HepG2 (cell line): ENCODE results near the gene CDKN2AIP. TPM values are rescaled to one million over a fixed set of nuclear protein-coding genes. Genes with fewer than 3 reads are reported as not detected.
A peak's percentile ranks its signal among the peaks of the same experiment; 100 is the strongest.

Source experiments
- CC2D1A ChIP-seq: sonication (generic); formaldehyde crosslinking; IDR thresholded peaks from 2 replicates; pipeline ENCODE4 v1.8.1; 2023; ENCODE audit warnings: mild to moderate bottlenecking, missing genetic modification reagents
- DNMT3B ChIP-seq: conservative IDR thresholded peaks from 2 replicates; pipeline ENCODE4 v1.6.1; 2016; ENCODE audit warnings: missing biosample characterization, control low read depth
- FLYWCH1 ChIP-seq: sonication (generic); formaldehyde crosslinking; IDR thresholded peaks from 2 replicates; pipeline ENCODE4 v1.8.1; 2023; ENCODE audit warnings: mild to moderate bottlenecking, missing genetic modification reagents
- GLI4 ChIP-seq: sonication (generic); formaldehyde crosslinking; IDR thresholded peaks from 2 replicates; pipeline ENCODE4 v1.5.1; 2020; ENCODE audit warnings: missing genetic modification reagents, mild to moderate bottlenecking, moderate library complexity, borderline replicate concordance
- HDAC2 ChIP-seq: sonication (generic); formaldehyde crosslinking; IDR thresholded peaks from 2 replicates; pipeline ENCODE4 v1.4.0; 2020; ENCODE audit warnings: missing genetic modification reagents
- KAT7 ChIP-seq: IDR thresholded peaks from 2 replicates; pipeline ENCODE4 v1.6.1; 2018; ENCODE audit warnings: borderline replicate concordance, missing compliant biosample characterization
- KMT2B ChIP-seq: IDR thresholded peaks from 2 replicates; pipeline ENCODE4 v1.6.1; 2016; ENCODE audit warnings: missing genetic modification reagents, missing compliant biosample characterization
- MBD4 ChIP-seq: IDR thresholded peaks from 2 replicates; pipeline ENCODE4 v1.6.1; 2012; ENCODE audit warnings: low read length, inconsistent platforms, borderline replicate concordance
- RBM39 ChIP-seq: fragments of 200-400 bp; formaldehyde crosslinking; IDR thresholded peaks from one replicate; pipeline ENCODE4 v1.6.1; 2018; ENCODE audit warnings: antibody characterized with exemption, mild to moderate bottlenecking, low read depth, low read length; ENCODE audit not compliant: poor library complexity, severe bottlenecking
- RFX5 ChIP-seq: IDR thresholded peaks from 2 replicates; pipeline ENCODE4 v1.6.1; 2011; ENCODE audit warnings: low read depth, low read length, improper control_type of control experiment
- STAG1 ChIP-seq: sonication (generic); formaldehyde crosslinking; IDR thresholded peaks from 2 replicates; pipeline ENCODE4 v1.4.0; 2020; ENCODE audit warnings: missing genetic modification reagents
- WIZ ChIP-seq: sonication (generic); formaldehyde crosslinking; IDR thresholded peaks from 2 replicates; pipeline ENCODE4 v1.5.1; 2020; ENCODE audit warnings: mild to moderate bottlenecking, missing genetic modification reagents
- YY1 ChIP-seq: IDR thresholded peaks from 2 replicates; pipeline ENCODE4 v1.6.1; 2011; ENCODE audit warnings: low read length, low read depth, moderate library complexity, mild to moderate bottlenecking; ENCODE audit not compliant: insufficient read depth, insufficient replicate concordance
- ZBTB7A ChIP-seq: sonication (generic); formaldehyde crosslinking; IDR thresholded peaks from 2 replicates; pipeline ENCODE4 v1.8.0; 2022; ENCODE audit warnings: mild to moderate bottlenecking, missing genetic modification reagents
- ZNF121 ChIP-seq: sonication (generic); formaldehyde crosslinking; IDR thresholded peaks from 2 replicates; pipeline ENCODE4 v1.5.0; 2020; ENCODE audit warnings: mild to moderate bottlenecking, missing genetic modification reagents
- ZNF124 ChIP-seq: sonication (generic); formaldehyde crosslinking; IDR thresholded peaks from 2 replicates; pipeline ENCODE4 v1.4.0; 2020; ENCODE audit warnings: missing genetic modification reagents
- ZNF501 ChIP-seq: sonication (generic); formaldehyde crosslinking; IDR thresholded peaks from 2 replicates; pipeline ENCODE4 v1.5.1; 2020; ENCODE audit warnings: mild to moderate bottlenecking, moderate library complexity, missing genetic modification reagents
- ZNF775 ChIP-seq: sonication (generic); formaldehyde crosslinking; IDR thresholded peaks from 2 replicates; pipeline ENCODE4 v1.4.0; 2020; ENCODE audit warnings: missing genetic modification reagents, mild to moderate bottlenecking, moderate library complexity, borderline replicate concordance
- polyA plus RNA-seq, 8 experiments: library from polyadenylated mRNA; depleted of rRNA in 3 of 8; stranded (reverse) in 7 of 8; unstranded in 1 of 8; fragments of >200 nt; fragmentation: Illumina TruSeq in 4 of 8; extraction: Trizol in 4 of 8; gene quantifications; 2 replicates each; pipeline versions ENCODE4 v1.2.1 to v1.2.3, GENCODE V29; 2011 to 2016; ENCODE audit warnings: low read depth in 4 of 8, missing spikeins in 1 of 8, mixed read lengths in 1 of 8; ENCODE audit not compliant: insufficient read depth in 1 of 8
- total RNA-seq, 5 experiments: library from RNA; depleted of rRNA; stranded (reverse); fragments of >200 nt; fragmentation: Illumina TruSeq; extraction: Trizol; gene quantifications; 2 replicates each; pipeline ENCODE4 v1.2.3, GENCODE V29; 2016; ENCODE audit warnings: low read depth in 1 of 5
- TF ChIP-seq, protein P1 (sequence below): sonication (generic); formaldehyde crosslinking; IDR thresholded peaks from 2 replicates; pipeline ENCODE4 v1.5.1; 2020; ENCODE audit warnings: missing genetic modification reagents, mild to moderate bottlenecking, borderline replicate concordance
- TF ChIP-seq, protein P2 (sequence below): sonication (generic); formaldehyde crosslinking; IDR thresholded peaks from 2 replicates; pipeline ENCODE4 v1.8.0; 2022; ENCODE audit warnings: missing genetic modification reagents, mild to moderate bottlenecking, inconsistent platforms, borderline replicate concordance
- TF ChIP-seq, protein P3 (sequence below), 2 experiments: sonication (generic) in 1 of 2; formaldehyde crosslinking in 1 of 2; IDR thresholded peaks; 2 replicates each; pipeline versions ENCODE4 v1.5.1 to v1.6.1; 2011 to 2020; ENCODE audit warnings: borderline replicate concordance in 1 of 2, low read depth in 1 of 2, low read length in 1 of 2, mild to moderate bottlenecking in 1 of 2, missing genetic modification reagents in 1 of 2, moderate library complexity in 1 of 2
- TF ChIP-seq, protein P4 (sequence below): sonication (generic); formaldehyde crosslinking; IDR thresholded peaks from 2 replicates; pipeline ENCODE4 v1.4.0; 2020; ENCODE audit warnings: missing genetic modification reagents, borderline replicate concordance

Gene CDKN2AIP
- total and polyA plus RNA-seq, 2 of the 13 experiments (the other 11 are each of a cell fraction or from before 2014, with no cell fraction given): 17.0 to 18.7 TPM

DNA sequence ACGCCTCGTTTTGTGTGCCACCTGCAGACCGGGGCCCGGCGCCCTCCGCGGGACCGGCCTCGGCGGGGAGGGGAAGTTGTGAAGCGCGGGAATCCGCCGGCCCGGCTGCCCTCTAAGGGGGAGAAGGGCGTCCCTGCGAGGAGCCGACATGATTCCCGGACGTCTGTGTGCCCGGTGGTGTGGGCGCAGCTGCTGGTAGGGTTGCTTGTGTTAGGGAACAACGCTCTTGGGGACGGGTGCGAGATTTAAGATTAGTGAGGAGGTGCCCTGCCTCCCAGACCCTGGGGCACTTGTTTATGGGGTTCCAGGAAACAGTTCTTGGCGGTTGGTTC, 627 bp downstream of the CDKN2AIP start (continued):
- TF ChIP-seq RFX5 (no peak), ZNF124 (CRISPR knock-in tag) (no peak), ZNF501 (no peak), WIZ (CRISPR knock-in tag) (0 out of 2 replicates have a peak, but pooled peaks have one; percentile 4), GLI4 (no peak), MBD4 (no peak), ZBTB7A (CRISPR knock-in tag) (no peak), RBM39 (peak; percentile 72), DNMT3B (no peak), HDAC2 (no peak), FLYWCH1 (CRISPR knock-in tag) (no peak), ZNF121 (CRISPR knock-in tag) (no peak), CC2D1A (CRISPR knock-in tag) (no peak), ZNF775 (CRISPR knock-in tag) (0 out of 2 replicates have a peak, but pooled peaks have one; percentile 62), KMT2B (CRISPR knock-in tag) (no peak), YY1 (no peak), STAG1 (no peak), KAT7 (no peak)
- TF ChIP-seq, protein P1, sequence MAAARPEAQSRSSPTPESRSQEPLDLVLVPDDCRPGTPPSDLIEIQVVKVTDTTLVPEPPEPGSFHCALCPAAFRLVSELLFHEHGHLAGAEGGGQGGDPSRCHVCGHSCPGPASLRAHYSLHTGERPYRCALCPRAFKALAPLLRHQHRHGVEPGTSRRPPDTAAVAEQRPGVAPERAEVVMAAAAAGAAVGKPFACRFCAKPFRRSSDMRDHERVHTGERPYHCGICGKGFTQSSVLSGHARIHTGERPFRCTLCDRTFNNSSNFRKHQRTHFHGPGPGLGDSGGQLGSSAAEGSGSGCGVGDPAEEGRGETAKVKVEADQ (CRISPR knock-in tag): no peak
- TF ChIP-seq, protein P2, sequence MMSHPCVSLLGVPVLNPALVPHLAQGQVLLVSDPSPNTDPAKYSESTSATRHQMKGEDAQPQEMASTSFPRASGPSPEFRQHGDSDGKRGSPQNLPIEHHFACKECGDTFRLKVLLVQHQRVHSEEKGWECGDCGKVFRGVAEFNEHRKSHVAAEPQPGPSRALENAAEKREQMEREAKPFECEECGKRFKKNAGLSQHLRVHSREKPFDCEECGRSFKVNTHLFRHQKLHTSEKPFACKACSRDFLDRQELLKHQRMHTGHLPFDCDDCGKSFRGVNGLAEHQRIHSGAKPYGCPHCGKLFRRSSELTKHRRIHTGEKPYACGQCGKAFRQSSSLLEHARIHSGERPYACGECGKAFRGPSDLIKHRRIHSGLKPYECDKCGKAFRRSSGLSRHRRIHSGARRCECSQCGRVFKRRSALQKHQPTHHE (CRISPR knock-in tag): 0 out of 2 replicates have a peak, but pooled peaks have one; percentile 1
- TF ChIP-seq, protein P3, sequence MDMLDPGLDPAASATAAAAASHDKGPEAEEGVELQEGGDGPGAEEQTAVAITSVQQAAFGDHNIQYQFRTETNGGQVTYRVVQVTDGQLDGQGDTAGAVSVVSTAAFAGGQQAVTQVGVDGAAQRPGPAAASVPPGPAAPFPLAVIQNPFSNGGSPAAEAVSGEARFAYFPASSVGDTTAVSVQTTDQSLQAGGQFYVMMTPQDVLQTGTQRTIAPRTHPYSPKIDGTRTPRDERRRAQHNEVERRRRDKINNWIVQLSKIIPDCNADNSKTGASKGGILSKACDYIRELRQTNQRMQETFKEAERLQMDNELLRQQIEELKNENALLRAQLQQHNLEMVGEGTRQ (IDR thresholded peaks at IDR 0.05; ENCODE audit: low read depth, low read length): no peak
- TF ChIP-seq, protein P3 (CRISPR knock-in tag; IDR thresholded peaks at IDR 0.05; ENCODE audit: borderline replicate concordance): 0 out of 2 replicates have a peak, but pooled peaks have one; percentile 5
- TF ChIP-seq, protein P4, sequence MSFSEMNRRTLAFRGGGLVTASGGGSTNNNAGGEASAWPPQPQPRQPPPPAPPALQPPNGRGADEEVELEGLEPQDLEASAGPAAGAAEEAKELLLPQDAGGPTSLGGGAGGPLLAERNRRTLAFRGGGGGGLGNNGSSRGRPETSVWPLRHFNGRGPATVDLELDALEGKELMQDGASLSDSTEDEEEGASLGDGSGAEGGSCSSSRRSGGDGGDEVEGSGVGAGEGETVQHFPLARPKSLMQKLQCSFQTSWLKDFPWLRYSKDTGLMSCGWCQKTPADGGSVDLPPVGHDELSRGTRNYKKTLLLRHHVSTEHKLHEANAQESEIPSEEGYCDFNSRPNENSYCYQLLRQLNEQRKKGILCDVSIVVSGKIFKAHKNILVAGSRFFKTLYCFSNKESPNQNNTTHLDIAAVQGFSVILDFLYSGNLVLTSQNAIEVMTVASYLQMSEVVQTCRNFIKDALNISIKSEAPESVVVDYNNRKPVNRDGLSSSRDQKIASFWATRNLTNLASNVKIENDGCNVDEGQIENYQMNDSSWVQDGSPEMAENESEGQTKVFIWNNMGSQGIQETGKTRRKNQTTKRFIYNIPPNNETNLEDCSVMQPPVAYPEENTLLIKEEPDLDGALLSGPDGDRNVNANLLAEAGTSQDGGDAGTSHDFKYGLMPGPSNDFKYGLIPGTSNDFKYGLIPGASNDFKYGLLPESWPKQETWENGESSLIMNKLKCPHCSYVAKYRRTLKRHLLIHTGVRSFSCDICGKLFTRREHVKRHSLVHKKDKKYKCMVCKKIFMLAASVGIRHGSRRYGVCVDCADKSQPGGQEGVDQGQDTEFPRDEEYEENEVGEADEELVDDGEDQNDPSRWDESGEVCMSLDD (CRISPR knock-in tag): peak; percentile 44; the same call in 1 of the 2 replicates
